Skin of body (tissue), 2 donors: ENCODE measurements around the gene ZNF33B. TPM values are rescaled to one million over a fixed set of nuclear protein-coding genes. Genes with fewer than 3 reads are reported as not detected.
"Not testable (repeated sequence)": the region's sequence is repeated elsewhere in the genome, so short reads cannot be mapped to it uniquely, and the experiment has no call there.

ENCODE experiments used
- DNase-seq: peaks from one replicate; lab custom pipeline; 2025; lab: John Stamatoyannopoulos, UW
- total RNA-seq: library from RNA; depleted of rRNA; stranded (reverse); fragments of >200 nt; gene quantifications from one replicate; pipeline ENCODE4 v1.2.3, GENCODE V29; 2014

The ZNF33B gene
- 11.6 TPM for total RNA-seq

DNA sequence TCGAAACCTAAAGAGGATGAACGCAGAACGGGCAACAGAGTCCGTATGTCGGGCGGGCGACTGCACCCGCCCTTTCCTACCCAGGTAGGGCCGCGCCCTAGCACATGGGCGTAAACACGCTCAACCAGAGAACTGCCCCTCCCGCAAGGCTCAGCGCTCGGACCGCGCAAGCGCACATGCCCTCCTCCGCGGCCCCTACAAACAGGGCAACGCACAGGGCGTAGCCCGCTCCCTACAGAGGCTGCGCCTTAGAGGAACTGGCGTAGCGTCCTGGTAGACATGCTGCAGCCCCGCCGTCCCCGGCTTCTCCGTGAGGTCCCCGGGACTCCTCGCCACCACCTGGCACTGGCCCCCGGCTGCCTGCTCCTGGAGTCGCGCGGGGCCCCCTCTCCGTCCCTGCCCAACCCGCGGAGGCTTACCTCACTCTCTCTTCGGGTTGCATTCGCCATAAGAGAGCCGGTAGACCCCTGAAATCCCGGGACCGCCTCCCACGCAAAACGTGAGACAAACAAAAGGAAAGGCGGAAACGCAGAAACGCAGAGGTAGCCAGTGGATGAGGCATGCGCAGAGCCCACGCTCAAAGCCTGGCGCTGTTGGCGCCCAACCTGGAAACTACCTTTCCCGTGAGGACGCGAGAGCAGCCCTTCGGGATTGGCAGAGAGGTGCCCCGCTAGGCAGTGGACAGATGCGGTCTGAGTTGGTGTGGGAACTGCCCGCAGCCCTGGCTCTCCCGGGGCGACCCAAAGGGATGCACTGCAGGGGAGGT lies at the start of gene ZNF33B:
Gene ZNF33B, minus strand, starts transcription at position 516 of the 766 bp plus-strand sequence. CDS start 1,642 bp downstream, outside the sequence.
- DNase-seq, result peak; percentile 80

DNA sequence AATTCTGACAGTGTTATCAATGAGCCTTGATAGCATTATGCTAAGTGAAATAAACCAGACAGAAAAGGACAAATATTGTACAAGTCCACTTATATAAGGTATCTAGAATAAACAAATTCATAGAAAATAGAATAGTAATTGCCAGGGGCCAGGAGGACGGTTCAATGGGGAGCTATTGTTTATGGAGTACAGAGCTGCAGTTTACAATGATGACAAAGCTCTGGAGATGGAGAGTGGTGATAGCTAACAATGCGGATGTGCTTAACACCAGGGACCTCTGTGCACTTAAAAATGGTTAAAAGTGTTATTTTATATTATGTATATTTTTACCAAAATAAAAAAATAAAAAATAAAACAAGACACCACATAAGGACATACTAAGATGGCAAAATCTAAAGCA lies 46.1 kb upstream of the ZNF33B start:
- no peak for DNase-seq

DNA sequence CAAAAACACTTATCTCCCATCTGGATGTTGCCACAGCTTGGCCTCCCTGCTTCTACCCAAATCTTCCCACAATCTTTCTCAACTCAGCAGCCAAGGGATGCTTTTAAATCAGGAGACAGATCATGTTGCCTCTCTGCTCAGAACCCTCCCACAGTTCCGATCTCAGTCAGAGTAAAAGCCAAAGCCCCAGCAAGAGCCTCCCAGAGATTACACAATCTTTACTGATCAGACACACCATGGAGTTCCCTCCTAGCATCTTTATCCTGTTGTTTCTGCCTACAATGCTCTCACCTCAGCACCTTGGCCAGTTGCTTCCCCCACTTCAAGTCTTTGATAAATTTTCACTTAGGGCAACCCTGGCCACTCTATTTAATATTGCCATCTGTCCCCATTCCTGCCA lies 41.9 kb upstream of the ZNF33B start:
- DNase-seq, result no peak

DNA sequence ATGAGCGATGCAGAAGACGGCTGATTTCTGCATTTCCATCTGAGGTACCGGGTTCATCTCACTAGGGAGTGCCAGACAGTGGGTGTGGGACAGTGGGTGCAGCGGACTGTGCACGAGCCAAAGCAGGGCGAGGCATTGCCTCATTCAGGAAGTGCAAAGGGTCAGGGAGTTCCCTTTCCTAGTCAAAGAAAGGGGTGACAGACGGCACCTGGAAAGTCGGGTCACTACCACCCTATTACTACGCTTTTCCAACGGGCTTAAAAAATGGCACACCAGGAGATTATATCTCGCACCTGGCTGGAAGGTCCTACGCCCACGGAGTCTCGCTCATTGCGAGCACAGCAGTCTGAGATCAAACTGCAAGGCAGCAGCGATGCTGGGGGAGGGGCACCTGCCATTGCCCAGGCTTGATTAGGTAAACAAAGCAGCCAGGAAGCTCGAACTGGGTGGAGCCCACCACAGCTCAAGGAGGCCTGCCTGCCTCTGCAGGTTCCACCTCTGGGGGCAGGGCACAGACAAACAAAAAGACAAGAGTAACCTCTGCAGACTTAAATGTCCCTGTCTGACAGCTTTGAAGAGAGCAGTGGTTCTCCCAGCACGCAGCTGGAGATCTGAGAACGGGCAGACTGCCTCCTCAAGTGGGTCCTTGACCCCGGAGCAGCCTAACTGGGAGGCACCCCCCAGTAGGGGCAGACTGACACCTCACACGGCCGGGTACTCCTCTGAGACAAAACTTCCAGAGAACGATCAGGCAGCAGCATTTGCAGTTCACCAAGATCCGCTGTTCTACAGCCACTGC lies 27.0 kb upstream of the ZNF33B start:
- not testable (repeated sequence) for DNase-seq

DNA sequence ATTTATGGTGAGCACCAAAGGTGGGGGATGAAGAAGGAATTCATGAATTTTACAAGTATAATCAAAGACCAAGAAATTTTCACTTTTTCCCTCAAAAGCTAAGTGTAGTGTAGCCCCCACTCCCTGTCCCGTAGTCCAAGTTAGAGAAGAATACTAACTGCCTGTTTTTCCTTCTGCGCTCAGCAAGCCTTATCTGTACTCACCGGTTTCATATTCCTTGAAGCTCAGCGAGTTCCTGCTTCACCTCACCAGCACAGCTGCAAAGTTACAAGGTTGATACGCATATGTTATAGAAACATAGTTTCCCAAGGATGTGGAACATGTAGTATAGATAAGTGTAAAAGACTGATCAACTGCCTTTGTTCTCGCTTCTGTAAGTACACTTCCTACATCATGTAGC lies 16.0 kb upstream of the ZNF33B start:
- DNase-seq, result no peak

DNA sequence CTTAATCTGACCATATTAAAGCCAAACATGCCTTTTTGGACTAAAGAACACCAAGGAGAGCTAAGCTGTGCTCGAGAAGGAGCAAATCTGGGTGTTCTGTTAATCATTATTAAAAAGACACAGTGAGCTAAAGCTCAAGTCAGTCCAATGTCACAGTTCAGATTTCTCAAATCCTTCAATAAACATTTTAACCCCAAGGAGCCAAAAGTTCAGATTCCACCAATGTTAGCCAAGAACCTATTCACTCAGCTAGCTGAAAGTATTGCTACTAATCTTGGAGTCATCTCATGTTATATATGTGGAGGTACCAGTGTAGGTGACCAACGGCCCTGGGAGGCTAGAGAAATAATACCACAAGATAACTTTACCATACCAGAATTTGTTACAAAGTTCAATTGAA lies 14.5 kb upstream of the ZNF33B start:
- no peak for DNase-seq

DNA sequence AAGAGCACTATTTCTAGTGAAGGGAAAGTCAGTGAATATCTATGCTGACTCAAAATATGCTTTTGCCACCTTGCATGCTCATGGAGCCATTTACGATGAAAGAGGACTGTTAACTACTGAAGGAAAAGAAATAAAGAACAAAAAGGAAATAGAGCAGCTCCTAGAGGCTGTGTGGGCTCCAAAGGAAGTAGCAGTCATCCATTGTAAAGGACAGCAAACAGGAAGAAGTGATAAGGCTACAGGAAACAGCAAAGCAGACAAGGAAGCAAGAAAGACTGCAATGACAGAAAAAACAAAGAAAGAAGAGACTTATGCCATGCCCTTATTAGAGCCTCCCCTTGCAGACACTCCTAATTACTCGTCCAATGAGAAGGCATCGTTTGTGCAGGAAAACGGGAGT lies 12.0 kb upstream of the ZNF33B start:
- no peak for DNase-seq

DNA sequence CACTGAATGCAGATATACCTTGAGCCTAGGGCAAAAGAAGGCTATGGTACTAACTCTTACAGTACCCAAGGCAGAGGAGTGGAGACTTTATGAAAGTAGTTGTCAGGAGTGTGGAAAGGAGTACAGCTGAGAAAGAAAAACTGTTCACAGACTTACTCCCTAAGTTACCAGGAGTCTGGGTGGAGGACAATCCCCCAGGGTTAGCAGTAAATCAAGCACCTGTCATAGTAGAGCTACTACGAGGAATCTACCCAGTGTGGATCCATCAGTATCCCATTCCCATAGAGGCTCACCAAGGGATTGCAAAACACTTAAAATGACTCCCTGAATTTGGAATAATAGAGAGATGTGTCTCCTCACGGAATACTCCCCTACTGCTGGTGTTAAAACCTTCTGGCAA lies 10.1 kb upstream of the ZNF33B start:
- DNase-seq, result no peak

DNA sequence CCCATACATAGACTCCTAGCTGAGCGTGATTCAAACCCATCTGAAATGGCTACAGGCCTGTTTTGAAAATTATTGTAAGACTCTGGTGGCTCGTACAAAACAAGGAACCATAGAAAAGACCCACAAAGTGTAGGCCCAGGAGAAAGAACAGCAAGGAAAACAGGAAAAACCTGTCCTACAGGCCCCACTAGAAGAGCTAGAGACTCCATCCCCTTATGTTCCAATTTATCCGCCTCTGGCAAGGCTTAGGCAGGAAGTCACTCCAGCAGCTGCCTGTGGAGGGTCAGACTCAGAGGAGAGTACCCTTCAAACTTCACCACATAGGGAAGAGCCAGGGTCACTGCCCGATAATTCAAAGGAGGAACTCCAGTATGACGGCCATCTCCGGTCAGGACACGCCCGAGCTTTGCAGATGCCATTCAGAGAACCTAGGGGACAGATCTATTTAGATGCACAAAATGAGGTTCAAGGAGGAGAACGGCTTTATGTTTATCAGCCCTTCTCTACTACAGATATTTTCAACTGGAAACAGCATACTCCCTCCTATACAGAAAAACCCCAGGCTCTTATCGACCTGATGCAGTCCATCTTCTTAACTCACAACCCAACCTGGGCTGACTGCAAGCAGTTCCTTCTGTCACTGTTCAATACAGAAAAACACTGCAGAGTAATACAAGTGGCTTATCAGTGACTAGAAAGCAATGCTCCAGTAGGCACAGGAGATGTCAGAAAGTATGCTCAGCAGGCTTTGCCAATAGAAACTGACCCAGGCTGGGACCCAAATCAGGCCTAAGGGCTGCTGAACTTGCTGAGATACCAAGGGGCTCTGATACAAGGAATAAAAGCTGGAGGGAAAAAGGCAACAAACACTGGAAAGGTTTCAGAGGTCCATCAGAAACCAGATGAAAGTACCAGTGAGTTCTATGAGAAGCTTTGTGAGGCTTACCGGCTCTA lies 8.6 kb upstream of the ZNF33B start:
- DNase-seq, result no peak

DNA sequence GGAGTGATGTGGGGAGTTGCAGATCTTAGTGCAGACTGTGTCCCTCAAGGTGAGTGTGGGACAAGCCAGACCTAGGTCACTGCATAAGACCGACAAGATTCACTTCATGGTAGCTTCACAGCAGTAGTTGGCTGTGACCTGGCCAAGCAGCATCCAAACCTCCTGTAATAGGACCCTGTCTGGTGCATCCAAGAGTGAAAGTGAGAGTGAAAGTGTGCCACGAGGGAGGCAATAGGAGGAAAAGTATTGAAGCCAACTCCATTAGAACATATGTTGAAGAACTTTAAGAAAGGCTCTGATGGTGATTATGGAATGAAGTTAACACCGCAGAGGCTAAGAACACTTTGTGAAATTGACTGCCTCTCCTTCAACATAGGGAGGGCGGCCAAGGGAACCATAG lies 7.8 kb upstream of the ZNF33B start:
- no peak for DNase-seq

DNA sequence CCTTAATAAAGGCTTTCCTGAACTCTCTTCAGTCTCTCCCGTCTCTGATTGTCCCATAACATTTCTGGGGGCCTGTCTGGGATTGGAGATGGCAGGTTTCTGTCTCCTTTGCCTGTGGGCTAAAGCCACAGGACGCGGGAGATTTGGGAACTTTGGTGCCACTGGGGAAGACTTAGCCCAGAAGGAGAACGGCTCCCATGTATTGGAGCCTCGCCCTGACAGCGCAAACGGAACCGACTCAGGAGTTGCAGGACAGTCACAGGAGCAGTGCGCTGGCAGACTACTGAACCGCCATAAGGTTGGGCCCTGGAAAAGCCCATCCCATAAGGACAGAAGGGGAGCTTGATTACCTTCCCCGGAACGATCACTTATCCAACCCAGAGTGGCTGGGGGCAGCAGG lies 7.1 kb upstream of the ZNF33B start:
- no peak for DNase-seq

DNA sequence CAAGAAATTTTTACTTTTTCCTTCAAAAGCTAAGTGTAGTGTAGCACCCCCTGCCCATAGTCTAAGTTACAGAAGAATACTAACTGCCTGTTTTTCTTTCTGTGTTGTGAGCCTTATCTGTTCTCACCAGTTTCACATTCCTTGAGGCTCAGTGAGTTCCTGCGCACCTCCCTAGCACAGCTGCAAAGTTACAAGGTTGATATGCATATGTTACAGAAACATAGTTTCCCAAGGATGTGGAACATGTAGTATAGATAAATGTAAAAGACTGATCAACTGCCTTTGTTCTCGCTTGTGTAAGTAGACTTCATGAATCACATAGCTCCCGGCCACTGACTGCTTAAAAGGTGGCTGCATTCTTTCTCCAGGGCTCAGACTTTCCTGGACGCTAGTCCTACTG lies 6.7 kb upstream of the ZNF33B start:
- DNase-seq, result no peak

DNA sequence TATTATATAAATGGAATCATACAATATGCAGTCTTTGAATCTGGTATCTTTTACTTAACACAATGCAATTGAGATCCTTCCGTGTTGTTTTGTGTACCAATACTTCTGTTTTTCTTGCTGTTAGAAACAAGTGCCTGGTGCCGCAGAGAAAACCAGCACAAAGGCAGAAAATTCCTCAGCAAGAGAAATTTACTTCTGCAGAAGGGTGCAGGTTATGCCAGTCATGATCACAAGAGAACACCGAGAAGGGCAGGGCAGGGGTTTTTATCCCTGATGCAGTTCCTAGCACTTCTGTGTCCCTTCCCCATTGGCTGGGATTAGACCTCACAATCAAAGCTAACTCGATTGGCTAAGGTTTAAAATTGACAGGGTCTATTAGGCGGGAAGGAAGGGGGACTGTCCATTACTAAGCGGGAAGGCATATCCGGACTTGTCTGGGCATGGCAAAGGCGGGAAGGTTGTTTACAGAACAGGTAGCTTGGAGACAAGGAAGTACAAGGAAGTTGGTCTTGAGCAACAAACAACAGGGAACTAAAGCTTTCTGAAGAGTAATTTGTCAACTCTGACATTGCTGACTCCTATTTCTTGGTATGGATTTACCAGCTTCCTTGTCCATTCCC lies 2.4 kb upstream of the ZNF33B start:
- no peak for DNase-seq

DNA sequence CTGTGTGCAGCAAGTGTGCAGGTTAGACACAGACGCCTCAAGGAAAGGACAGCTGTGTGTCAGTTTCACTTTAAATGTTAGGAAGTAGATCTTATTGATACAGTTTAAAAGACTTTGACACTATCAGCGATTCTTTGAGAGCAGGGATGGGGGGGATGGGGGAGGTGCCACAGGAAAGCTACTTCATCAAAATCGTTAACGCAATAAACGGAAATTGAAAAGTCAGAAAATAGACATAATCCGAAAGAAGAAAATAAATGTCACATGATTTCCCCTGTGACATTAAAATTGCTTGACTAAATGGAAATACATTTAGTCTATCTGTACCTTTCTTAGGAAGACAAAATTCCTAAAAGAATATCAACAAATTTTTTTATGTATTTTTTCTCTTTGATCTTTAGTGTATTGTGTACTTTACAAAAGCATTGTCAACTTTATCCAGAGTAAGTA lies 476 bp upstream of the ZNF33B start:
- DNase-seq, result no peak

DNA sequence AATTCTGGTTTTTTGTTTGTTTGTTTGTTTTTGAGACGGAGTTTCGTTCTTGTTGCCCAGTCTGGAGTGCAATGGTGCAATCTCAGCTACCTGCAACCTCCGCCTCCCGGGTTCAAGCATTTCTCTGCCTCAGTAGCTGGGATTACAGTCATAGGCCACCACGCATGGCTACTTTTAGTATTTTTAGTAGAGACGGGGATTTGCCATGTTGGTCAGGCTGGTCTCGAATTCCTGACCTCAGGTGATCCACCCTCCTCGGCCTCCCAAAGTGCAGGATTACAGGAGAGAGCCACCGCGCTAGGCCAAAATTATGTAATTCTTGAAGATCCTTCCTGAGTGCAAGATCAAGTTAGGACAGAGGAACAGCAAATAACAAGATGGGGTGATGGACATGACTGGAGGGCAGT lies 719 bp downstream of the ZNF33B start:
- no peak for DNase-seq

DNA sequence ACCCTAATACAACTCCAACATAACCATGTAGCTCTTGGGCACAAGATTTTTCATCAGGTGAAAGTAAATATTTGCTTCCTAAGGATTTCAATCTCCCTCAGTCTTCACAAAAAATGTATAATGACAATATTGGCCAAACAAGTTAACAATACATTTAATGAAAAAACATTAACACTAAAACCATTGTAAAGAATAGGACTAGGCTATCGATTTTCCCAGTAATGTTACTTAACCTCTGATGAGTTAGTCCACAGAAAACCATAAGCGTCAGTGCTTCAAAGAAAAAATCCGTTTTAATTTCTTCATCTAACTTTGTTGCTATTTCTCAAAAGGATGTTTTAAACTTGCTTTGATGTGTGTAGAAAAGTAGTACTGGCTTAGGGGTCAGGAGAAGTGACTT lies 1.2 kb downstream of the ZNF33B start:
- no peak for DNase-seq

DNA sequence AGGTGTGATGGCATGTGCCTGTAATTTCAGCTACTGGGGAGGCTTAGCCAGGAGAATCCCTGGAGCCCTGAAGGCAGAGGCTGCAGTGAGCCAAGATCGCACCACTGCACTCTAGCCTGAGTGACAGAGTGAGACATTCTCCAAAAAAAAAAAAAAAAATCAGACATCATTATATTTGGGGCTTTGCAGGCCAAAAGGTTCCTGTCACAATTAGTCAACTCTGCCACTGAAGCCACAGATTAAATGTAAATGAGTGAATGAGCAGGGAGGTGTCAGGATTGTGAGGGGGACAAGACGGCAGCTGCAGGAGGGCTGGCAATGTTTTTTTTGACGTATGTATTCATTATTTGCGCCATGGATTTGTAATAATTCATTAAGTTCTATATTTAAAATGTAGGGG lies 3.3 kb downstream of the ZNF33B start:
- DNase-seq, result no peak

DNA sequence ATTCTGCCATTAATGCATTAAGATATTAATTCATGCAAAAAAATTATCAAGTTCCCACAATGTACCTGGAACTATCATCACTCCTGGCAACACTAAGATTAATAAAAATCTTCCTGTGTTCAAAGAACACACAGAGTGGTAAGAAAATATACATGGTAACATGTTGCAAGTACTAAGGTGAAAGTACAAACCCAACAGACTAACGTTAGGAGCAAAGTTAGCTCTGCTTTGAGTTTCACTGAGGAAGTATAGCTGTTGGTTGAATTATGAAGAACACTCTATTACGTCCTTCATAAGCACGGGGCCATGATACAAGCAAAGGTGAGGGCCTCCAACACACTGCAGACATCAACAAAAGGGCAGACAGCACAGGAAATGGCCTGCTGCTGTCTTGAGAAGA lies 5.8 kb downstream of the ZNF33B start:
- DNase-seq, result no peak

DNA sequence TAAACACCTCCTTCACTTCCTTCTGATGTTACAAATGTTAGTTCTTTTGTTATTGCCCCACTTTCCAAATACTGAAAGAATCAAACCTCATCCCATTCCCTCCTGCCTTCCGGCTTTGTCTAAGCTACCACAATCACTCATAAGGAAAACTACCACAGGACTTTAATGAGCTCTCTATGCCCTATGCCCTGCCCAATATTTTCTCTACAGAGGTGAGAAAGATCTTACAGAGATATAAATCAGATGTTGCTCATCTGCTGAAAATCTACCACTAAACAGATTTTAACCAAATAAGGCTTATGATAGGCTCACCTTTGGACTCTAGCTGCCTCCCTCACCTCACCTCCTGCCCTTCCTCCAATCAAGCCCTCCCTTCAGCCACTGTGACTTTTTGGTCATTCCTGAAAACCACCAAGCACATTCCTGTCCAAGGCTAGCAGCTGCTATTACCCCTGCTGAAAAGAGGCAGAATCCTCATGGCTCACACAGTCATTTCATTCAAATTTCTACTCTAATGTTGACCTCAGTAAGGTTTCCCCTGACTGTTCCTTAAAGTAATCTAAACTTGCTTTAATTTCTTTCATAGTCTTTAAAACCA lies 7.7 kb downstream of the ZNF33B start:
- DNase-seq, result no peak

DNA sequence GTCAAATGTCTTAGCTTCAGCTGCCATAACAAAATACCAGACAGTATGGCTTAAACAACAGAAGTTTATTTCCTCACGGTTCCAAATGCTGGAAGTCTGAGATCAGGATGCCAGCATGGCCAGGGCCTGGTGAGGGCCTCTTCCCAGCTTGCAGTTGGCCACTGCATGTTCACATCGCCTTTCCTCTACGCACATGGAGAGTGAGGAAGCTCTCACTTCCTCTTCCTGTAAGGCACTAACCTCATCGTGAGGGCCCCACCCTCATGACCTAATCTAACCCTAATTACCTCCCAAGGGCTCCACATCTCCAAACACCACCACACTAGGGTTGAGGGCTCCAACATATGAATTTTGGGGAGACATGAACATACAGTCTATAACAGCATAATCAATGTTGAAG lies 14.4 kb downstream of the ZNF33B start:
- no peak for DNase-seq

DNA sequence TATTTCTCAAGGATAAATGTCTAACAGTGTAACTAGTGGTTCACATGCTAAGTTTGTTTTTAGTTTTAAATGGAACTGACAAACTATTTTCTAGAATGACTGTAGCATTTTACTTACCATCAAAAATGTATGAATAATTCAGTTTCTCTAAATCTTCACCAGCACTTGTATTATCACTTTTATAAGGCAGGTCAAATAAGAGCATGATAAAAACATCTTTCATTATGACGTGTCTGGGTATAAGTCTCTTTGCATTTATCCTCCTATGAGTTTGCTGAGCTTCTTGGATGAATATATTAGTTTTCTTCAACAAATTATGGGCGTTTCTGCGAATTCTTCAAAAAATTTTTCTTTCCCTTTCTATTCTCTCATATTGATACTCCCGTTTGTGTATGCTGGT lies 19.9 kb downstream of the ZNF33B start:
- DNase-seq, result no peak
